NCI-H460 (cell line): ENCODE data around the gene CPED1. TPM values are rescaled to one million over a fixed set of nuclear protein-coding genes. Genes with fewer than 3 reads are reported as not detected.

Experiments
- DNase-seq: peaks from one replicate; pipeline ENCODE4 v3.0.0-alpha.2; 2016; ENCODE audit warnings: low read depth; ENCODE audit errors: extremely low read depth
- total RNA-seq: library from RNA; depleted of rRNA; stranded (reverse); fragments of >200 nt; shearing (Covaris generic); gene quantifications from 2 replicates; pipeline ENCODE4 v1.2.3, GENCODE V29; 2014

The CPED1 gene
- total RNA-seq, 1 experiment from 2014 or later, result 17.0 TPM

DNA sequence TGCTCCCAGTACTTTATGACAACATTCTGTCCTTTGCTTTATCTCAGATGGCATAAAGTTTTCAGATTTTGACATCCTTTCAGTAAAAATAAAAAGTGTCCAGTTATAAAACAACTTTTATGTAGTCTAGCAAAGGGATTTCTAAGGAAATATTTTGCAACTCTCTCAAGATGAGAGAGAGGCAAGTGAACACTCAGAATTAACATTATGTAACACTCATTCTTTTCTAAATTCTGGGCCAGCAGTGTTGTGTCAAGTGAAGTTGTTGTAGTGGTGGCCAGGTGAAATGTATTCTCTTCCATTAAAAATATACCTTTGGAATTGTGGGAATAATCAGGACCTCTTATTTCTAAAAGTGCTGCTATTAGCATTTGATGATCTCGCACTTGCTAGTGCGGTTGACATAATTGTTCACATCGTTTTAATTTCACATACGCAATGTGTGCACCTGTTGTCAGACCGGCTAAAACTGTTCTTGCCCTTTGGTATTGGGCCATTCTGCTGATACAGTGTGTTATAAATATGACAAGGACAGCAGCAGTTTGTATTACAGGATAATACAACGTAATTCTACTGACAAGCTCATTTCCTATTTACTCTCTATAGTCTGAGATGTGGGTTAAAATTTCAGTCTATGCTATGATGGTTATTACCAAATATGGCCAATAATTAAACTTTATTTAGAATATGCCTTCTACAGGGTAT lies 23.8 kb downstream of the CPED1 start:
- no peak for DNase-seq

DNA sequence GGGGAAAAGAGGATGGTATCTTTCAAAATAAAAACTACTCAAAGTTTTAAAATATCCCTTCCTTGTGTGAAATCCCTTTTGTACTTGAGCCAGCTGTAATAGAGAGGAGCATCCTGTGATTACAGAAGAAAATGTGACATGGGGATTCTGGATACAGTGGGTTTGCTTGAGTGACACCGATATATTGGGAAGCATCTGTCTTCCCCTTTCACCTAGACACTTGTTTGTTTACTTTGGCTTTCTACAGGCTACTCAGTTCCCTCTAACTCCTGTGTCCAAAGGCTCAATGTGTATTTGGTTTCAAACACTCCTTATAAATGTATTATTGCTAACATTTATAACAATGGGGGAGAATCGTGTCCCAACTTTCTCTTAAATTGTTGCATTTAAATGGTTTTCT lies 24.4 kb downstream of the CPED1 start:
- DNase-seq, result no peak

- DNase-seq, result no peak
Measured at GRCh38 chr7:121015560-121015959, 27.0 kb downstream of the CPED1 start.

DNA sequence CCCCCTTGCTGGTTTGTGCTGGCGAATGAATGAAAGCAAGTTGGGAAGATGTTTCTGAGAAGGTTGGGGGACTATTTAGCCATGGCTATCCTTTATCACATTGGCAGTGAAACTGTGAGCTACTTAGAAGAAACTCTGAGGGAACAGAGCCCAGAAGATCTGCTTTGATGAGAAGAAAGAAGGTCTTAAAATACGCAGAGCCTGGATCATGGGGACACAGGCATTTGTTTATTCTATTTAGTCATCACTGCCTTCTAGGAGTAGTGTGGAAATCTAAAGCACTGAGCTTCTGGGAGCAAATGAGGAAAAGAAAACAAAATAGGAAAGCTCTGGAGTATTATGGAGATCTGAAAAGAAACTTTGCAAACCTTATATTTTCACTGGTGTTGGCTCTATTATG lies 28.5 kb downstream of the CPED1 start:
- DNase-seq, result no peak

DNA sequence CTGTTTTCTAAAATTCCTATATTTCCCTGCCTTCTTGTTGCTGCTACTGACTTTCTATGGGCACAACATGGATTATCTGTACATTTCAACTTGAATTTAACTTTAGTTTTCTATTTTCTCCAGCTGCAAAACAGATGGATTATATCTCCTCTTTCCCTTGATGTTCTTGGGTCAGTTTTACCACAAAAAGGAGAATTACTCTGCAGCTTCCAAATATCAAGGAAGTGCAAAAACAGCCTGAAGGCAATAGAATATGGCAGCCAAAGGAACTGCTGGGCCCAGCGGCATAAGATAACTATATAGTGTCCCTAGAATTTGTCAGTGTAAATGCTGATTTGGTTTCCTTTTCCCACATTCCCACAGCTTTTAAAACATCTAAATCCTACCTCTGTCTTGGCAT lies 29.1 kb downstream of the CPED1 start:
- no peak for DNase-seq

DNA sequence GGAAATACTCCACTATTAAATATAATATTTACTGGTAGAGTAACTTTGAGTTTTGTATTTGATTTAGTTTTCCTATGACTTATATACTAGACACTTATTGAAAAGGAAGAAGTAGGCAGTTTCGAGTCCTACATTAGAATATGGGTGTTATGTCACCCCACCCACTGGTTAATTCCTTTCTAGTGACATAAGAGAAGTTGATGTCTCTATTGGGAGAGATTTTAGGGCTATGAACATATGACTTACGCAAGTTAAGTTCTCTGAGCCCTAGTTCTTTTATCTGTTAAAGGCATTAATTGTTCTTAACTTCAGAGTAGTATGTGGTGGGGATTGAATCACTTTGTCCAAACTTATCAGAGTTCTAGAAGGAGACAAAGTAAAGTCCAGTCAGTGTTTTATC lies 30.5 kb downstream of the CPED1 start:
- DNase-seq, result peak; percentile 80

GRCh38 chr7:121020249-121020988 lies 31.9 kb downstream of the CPED1 start:
- DNase-seq, result peak; percentile 65

- no peak for DNase-seq
Measured at GRCh38 chr7:121020989-121021969, 32.8 kb downstream of the CPED1 start.

GRCh38 chr7:121023194-121023593 lies 34.7 kb downstream of the CPED1 start:
- no peak for DNase-seq

- DNase-seq, result no peak
Measured at GRCh38 chr7:121023683-121024511, 35.4 kb downstream of the CPED1 start.

DNA sequence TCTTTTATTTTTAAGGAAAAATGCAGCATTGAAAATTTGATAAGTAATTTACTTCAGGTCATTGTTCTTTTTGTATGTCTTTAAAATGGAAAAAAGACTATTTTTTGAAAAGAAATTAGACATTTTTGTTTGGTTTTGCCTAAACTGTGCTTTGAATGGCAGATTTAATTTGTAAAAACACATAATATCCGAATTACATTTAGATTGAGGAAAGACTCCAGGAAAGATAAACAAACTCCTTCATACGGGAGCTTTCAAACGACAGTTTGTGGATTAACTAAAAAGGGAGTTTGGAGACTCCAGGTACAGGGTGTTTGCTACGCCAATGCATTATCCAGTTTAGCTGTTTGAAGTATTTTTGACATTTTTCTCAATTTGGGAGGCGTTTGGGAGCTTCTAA lies 36.1 kb downstream of the CPED1 start:
- no peak for DNase-seq

- DNase-seq, result no peak
Measured at GRCh38 chr7:121026159-121026558, 37.6 kb downstream of the CPED1 start.

DNA sequence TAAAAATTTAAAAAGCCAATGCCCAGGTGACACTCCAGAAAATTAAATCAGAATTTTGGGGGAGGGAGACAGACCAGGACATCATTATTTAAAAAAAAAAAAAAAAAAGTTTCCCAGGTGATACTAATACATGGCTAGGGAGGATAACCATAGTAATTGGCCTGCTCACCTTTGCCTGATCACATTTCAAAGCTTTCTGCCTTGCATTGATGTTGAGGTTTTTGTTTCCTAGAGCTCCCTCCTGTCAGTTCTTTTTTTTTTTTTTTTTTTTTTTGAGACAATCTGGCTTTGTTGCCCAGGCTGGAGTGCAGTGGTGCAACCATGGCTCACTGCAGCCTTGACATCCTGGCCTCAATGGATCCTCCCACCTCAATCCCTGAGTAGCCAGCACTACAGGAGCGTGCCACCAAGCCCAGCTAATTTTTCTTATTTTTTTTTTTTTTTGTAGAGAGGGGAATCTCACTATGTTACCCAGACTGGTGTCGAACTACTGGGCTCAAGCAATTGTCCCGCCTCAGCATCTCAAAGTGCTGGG lies 38.1 kb downstream of the CPED1 start:
- no peak for DNase-seq

GRCh38 chr7:121027761-121028669 lies 39.5 kb downstream of the CPED1 start:
- DNase-seq, result no peak

DNA sequence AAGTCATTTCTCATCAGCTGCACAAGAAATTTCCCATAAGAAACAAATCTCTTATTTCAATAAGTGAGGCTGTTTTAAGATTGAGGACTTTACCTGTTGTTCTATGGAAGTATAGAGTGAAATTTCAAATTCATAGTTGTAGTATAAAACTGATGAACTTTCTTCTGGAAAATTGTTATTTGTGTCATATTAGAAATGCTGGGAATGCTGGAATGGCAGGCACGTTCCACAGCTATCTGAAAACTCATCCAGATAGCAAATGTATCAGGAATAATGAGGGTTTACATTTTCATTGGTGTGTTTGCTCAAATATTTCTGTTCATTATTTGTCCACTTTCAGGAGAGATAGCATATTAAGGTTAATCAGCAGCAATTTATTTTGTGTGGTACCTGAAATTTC lies 40.8 kb downstream of the CPED1 start:
- DNase-seq, result no peak

DNA sequence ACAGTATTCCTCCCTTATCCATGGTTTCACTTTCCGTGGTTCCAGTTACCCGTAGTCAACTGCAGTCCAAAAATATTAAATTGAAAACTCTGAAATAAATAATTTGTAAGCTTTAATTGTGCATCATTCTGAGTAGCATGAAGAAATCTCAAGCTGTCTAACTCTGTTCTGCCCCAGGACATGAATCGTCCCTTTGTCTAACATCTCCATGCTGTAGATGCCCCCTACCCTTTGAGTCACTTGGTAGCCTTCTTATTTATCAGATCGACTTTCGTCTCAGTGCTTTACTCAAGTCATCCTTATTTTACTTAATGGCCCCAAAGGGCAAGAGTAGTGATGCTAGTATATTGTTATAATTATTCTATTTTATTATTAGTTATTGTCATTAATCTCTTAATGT lies 41.8 kb downstream of the CPED1 start:
- no peak for DNase-seq

DNA sequence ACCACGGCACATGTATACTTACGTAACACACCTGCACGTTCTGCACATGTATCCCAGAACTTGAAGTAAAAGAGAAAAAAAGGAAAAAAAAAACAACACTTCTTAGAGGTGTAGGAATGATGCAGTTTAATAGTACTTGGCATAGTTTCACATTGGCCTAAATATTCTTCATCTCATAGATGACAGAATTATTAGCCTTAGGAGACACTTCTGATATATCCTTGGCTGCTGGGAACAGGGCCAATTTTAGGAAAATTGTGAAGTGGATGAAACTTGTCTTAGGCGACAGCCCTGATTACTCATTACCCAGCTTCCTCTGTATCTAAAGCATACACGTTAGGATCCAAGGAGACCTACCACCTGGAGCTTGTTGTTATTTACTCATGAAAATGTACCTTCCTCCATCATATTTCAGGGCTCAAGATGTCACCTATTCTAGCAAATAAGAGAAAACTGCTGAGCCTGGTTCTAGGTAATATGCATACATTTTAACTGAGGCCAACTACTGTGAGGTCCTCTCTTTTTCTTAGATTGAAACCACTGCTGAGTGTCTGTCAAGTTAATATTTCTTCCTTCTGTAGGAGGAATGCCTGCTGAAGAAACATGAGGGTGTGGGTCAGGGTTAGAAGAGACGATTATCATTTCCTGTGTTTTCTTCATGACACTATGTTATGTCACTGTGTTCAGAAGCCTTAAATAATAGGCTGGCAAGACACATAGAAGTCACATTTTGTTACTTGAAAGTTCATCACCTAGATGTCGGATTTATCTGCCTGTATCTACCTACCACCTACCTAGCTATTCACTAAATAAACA lies 44.3 kb downstream of the CPED1 start:
- DNase-seq, result no peak

GRCh38 chr7:121034929-121035328 lies 46.4 kb downstream of the CPED1 start:
- no peak for DNase-seq
